ENCODE data around the gene MYO7A.

The MYO7A gene

GRCh38 chr11:77111946-77112345 lies 16.1 kb upstream of the MYO7A start:
- in situ Hi-C loops (cut with HindIII; ENCODE audit: low sequenced_read_pairs), result no loop called here
- no peak for DNase-seq (ENCODE audit: low read depth)
- no peak overlapping the region for H3K4me3 ChIP-seq (ENCODE audit: low read depth, low read length)
- no peak for TF ChIP-seq CTCF (IDR thresholded peaks at IDR 0.05; ENCODE audit: low read depth, low read length, missing control alignments)

- DNase-seq (ENCODE audit: low read depth), result no peak
- in situ Hi-C loops (cut with HindIII; ENCODE audit: low sequenced_read_pairs), result no loop called here
- no peak for TF ChIP-seq CTCF (IDR thresholded peaks at IDR 0.05; ENCODE audit: low read depth, low read length, missing control alignments)
- no peak overlapping the region for H3K4me3 ChIP-seq (ENCODE audit: low read depth, low read length)
Measured at GRCh38 chr11:77112641-77113381, 15.2 kb upstream of the MYO7A start.

GRCh38 chr11:77113382-77114088 lies 14.5 kb upstream of the MYO7A start:
- DNase-seq (ENCODE audit: low read depth), result peak; percentile 33
- no peak overlapping the region for H3K4me3 ChIP-seq (ENCODE audit: low read depth, low read length)
- in situ Hi-C loops (cut with HindIII; ENCODE audit: low sequenced_read_pairs), result no loop called here
- peak; percentile 85 for TF ChIP-seq CTCF (IDR thresholded peaks at IDR 0.05; ENCODE audit: low read depth, low read length, missing control alignments)

GRCh38 chr11:77114089-77114463 lies 14.0 kb upstream of the MYO7A start:
- TF ChIP-seq CTCF (IDR thresholded peaks at IDR 0.05; ENCODE audit: low read depth, low read length, missing control alignments), result no peak
- H3K4me3 ChIP-seq (ENCODE audit: low read depth, low read length), result no peak overlapping the region
- in situ Hi-C loops (cut with HindIII; ENCODE audit: low sequenced_read_pairs), result no loop called here
- no peak for DNase-seq (ENCODE audit: low read depth)

GRCh38 chr11:77115181-77115611 lies 12.8 kb upstream of the MYO7A start:
- no peak overlapping the region for H3K4me3 ChIP-seq (ENCODE audit: low read depth, low read length)
- in situ Hi-C loops (cut with HindIII; ENCODE audit: low sequenced_read_pairs), result no loop called here
- no peak for DNase-seq (ENCODE audit: low read depth)
- peak; percentile 32 for TF ChIP-seq CTCF (IDR thresholded peaks at IDR 0.05; ENCODE audit: low read depth, low read length, missing control alignments)

- in situ Hi-C loops (cut with HindIII; ENCODE audit: low sequenced_read_pairs), result no loop called here
- no peak for TF ChIP-seq CTCF (IDR thresholded peaks at IDR 0.05; ENCODE audit: low read depth, low read length, missing control alignments)
- DNase-seq (ENCODE audit: low read depth), result no peak
- no peak overlapping the region for H3K4me3 ChIP-seq (ENCODE audit: low read depth, low read length)
Measured at GRCh38 chr11:77115956-77116355, 12.1 kb upstream of the MYO7A start.

All from astrocyte of the cerebellum (primary cell).